ENCODE measurements around the gene PPP6R1.

GRCh38 chr19:55300886-55301458 is 42.2 kb upstream of the PPP6R1 start:
- TF ChIP-seq CTCF (conservative IDR thresholded peaks at IDR 0.05), result no peak
- TF ChIP-seq EZH2 (IDR thresholded peaks at IDR 0.05; ENCODE audit: low read depth), result no peak
